ENCODE data around the gene PLCB4. TPM values are rescaled to one million over a fixed set of nuclear protein-coding genes. Genes with fewer than 3 reads are reported as not detected.

Gene PLCB4
- total and polyA plus RNA-seq, 4 donors = 1.5 to 26.2 (median 10.8) TPM

- DNase-seq (no peak), ATAC-seq (ENCODE audit: low FRiP score) (no peak)
- intact Hi-C loops (cut with DNase I) = no loop called here
- H3K9me3 ChIP-seq (ENCODE audit: control insufficient read depth, low read length) = no peaks in the 10 kb centered on the region
- H3K27ac ChIP-seq (ENCODE audit: low read depth in 1 of 2, low read length in 2 of 2) = no peak overlapping the region
- WGBS, 2 donors = 93 to 95% methylated on average over 2 of the region's 2 CpGs
- H3K36me3 ChIP-seq (ENCODE audit: control insufficient read depth in 1 of 2, insufficient read depth in 2 of 2, low read length in 1 of 2) = peaks cover 0 to 2% of the 10 kb centered on the region in 2 donors
- no peak overlapping the region for H3K4me3 ChIP-seq (ENCODE audit: low read length in 2 of 2)
- no peaks in the 10 kb centered on the region for H3K27me3 ChIP-seq (ENCODE audit: control insufficient read depth in 1 of 2, insufficient read depth in 2 of 2, low read length in 1 of 2)
- peaks cover 0 to under 1% of the 10 kb centered on the region in 2 donors for H3K4me1 ChIP-seq (ENCODE audit: control insufficient read depth in 1 of 2, insufficient read depth in 2 of 2, low read length in 2 of 2)
Measured at GRCh38 chr20:9453201-9453600, 384.3 kb downstream of the PLCB4 start.

- H3K4me3 ChIP-seq (ENCODE audit: low read length in 2 of 2) = no peak overlapping the region
- intact Hi-C loops (cut with DNase I) = no loop called here
- H3K27me3 ChIP-seq (ENCODE audit: control insufficient read depth in 1 of 2, insufficient read depth in 2 of 2, low read length in 1 of 2) = no peaks in the 10 kb centered on the region
- no peak for ATAC-seq (ENCODE audit: low FRiP score)
- peaks cover 0 to 7% of the 10 kb centered on the region in 2 donors for H3K4me1 ChIP-seq (ENCODE audit: control insufficient read depth in 1 of 2, insufficient read depth in 2 of 2, low read length in 2 of 2)
- DNase-seq = no peak
- H3K27ac ChIP-seq (ENCODE audit: low read depth in 1 of 2, low read length in 2 of 2) = no peak overlapping the region
- H3K9me3 ChIP-seq (ENCODE audit: control insufficient read depth, low read length) = no peaks in the 10 kb centered on the region
- WGBS, 2 donors = 90 to 91% methylated on average over 2 of the region's 2 CpGs
- peaks cover 0 to 2% of the 10 kb centered on the region in 2 donors for H3K36me3 ChIP-seq (ENCODE audit: control insufficient read depth in 1 of 2, insufficient read depth in 2 of 2, low read length in 1 of 2)
Measured at GRCh38 chr20:9454791-9455190, 385.9 kb downstream of the PLCB4 start.

GRCh38 chr20:9457136-9457535 is 388.2 kb downstream of the PLCB4 start:
- ATAC-seq (ENCODE audit: low FRiP score) = no peak
- WGBS, 2 donors = 92 to 97% methylated on average over 2 of the region's 2 CpGs
- Histone ChIP-seq H3K9me3 (ENCODE audit: control insufficient read depth, low read length) (no peaks in the 10 kb centered on the region), H3K4me1 (ENCODE audit: control insufficient read depth in 1 of 2, insufficient read depth in 2 of 2, low read length in 2 of 2) (peaks cover 4 to 17% of the 10 kb centered on the region in 2 donors), H3K27me3 (ENCODE audit: control insufficient read depth in 1 of 2, insufficient read depth in 2 of 2, low read length in 1 of 2) (no peaks in the 10 kb centered on the region), H3K36me3 (ENCODE audit: control insufficient read depth in 1 of 2, insufficient read depth in 2 of 2, low read length in 1 of 2) (peaks cover 0 to 2% of the 10 kb centered on the region in 2 donors), H3K4me3 (ENCODE audit: low read length in 2 of 2) (no peak overlapping the region), H3K27ac (ENCODE audit: low read depth in 1 of 2, low read length in 2 of 2) (no peak overlapping the region)
- DNase-seq = no peak
- intact Hi-C loops (cut with DNase I) = no loop called here

GRCh38 chr20:9458138-9458796 is 389.4 kb downstream of the PLCB4 start:
- peaks cover 4 to 17% of the 10 kb centered on the region in 2 donors for H3K4me1 ChIP-seq (ENCODE audit: control insufficient read depth in 1 of 2, insufficient read depth in 2 of 2, low read length in 2 of 2)
- H3K36me3 ChIP-seq (ENCODE audit: control insufficient read depth in 1 of 2, insufficient read depth in 2 of 2, low read length in 1 of 2) = no peaks in the 10 kb centered on the region
- H3K27me3 ChIP-seq (ENCODE audit: control insufficient read depth in 1 of 2, insufficient read depth in 2 of 2, low read length in 1 of 2) = no peaks in the 10 kb centered on the region
- H3K9me3 ChIP-seq (ENCODE audit: control insufficient read depth, low read length) = no peaks in the 10 kb centered on the region
- H3K27ac ChIP-seq (ENCODE audit: low read depth in 1 of 2, low read length in 2 of 2) = no peak overlapping the region
- no peak overlapping the region for H3K4me3 ChIP-seq (ENCODE audit: low read length in 2 of 2)
- intact Hi-C loops (cut with DNase I) = no loop called here
- DNase-seq (no peak), ATAC-seq (ENCODE audit: low FRiP score) (no peak)
- WGBS, 2 donors = 24 to 48% methylated on average over 1 of the region's 1 CpG

- no peak for DNase-seq
- no peaks in the 10 kb centered on the region for H3K27me3 ChIP-seq (ENCODE audit: control insufficient read depth in 1 of 2, insufficient read depth in 2 of 2, low read length in 1 of 2)
- no peak overlapping the region for H3K4me3 ChIP-seq (ENCODE audit: low read length in 2 of 2)
- peaks cover 4 to 17% of the 10 kb centered on the region in 2 donors for H3K4me1 ChIP-seq (ENCODE audit: control insufficient read depth in 1 of 2, insufficient read depth in 2 of 2, low read length in 2 of 2)
- H3K27ac ChIP-seq (ENCODE audit: low read depth in 1 of 2, low read length in 2 of 2) = no peak overlapping the region
- ATAC-seq (ENCODE audit: low FRiP score) = no peak
- H3K9me3 ChIP-seq (ENCODE audit: control insufficient read depth, low read length) = no peaks in the 10 kb centered on the region
- no peaks in the 10 kb centered on the region for H3K36me3 ChIP-seq (ENCODE audit: control insufficient read depth in 1 of 2, insufficient read depth in 2 of 2, low read length in 1 of 2)
- intact Hi-C loops (cut with DNase I) = no loop called here
- WGBS, 2 donors = 1 to 9% methylated on average over 2 of the region's 2 CpGs
Measured at GRCh38 chr20:9460518-9460917, 391.6 kb downstream of the PLCB4 start.

GRCh38 chr20:9467995-9468394 is 399.1 kb downstream of the PLCB4 start:
- H3K27ac ChIP-seq (ENCODE audit: low read depth in 1 of 2, low read length in 2 of 2) = no peak overlapping the region
- WGBS, 2 donors = 43 to 51% methylated on average over 3 of the region's 3 CpGs
- no peaks in the 10 kb centered on the region for H3K36me3 ChIP-seq (ENCODE audit: control insufficient read depth in 1 of 2, insufficient read depth in 2 of 2, low read length in 1 of 2)
- no peak for DNase-seq
- ATAC-seq (ENCODE audit: low FRiP score) = no peak
- intact Hi-C loops (cut with DNase I) = no loop called here
- H3K4me3 ChIP-seq (ENCODE audit: low read length in 2 of 2) = no peak overlapping the region
- no peaks in the 10 kb centered on the region for H3K9me3 ChIP-seq (ENCODE audit: control insufficient read depth, low read length)
- no peaks in the 10 kb centered on the region for H3K4me1 ChIP-seq (ENCODE audit: control insufficient read depth in 1 of 2, insufficient read depth in 2 of 2, low read length in 2 of 2)
- no peaks in the 10 kb centered on the region for H3K27me3 ChIP-seq (ENCODE audit: control insufficient read depth in 1 of 2, insufficient read depth in 2 of 2, low read length in 1 of 2)

GRCh38 chr20:9474835-9475415 is 406.0 kb downstream of the PLCB4 start:
- no peak for ATAC-seq (ENCODE audit: low FRiP score)
- H3K4me1 ChIP-seq (ENCODE audit: control insufficient read depth in 1 of 2, insufficient read depth in 2 of 2, low read length in 2 of 2) = no peaks in the 10 kb centered on the region
- H3K9me3 ChIP-seq (ENCODE audit: control insufficient read depth, low read length) = no peaks in the 10 kb centered on the region
- H3K27ac ChIP-seq (ENCODE audit: low read depth in 1 of 2, low read length in 2 of 2) = no peak overlapping the region
- H3K36me3 ChIP-seq (ENCODE audit: control insufficient read depth in 1 of 2, insufficient read depth in 2 of 2, low read length in 1 of 2) = no peaks in the 10 kb centered on the region
- intact Hi-C loops (cut with DNase I) = no loop called here
- H3K27me3 ChIP-seq (ENCODE audit: control insufficient read depth in 1 of 2, insufficient read depth in 2 of 2, low read length in 1 of 2) = no peaks in the 10 kb centered on the region
- H3K4me3 ChIP-seq (ENCODE audit: low read length in 2 of 2) = no peak overlapping the region
- 75 to 88% methylated on average over 2 of the region's 2 CpGs for WGBS, 2 donors
- no peak for DNase-seq

- Histone ChIP-seq H3K27me3 (ENCODE audit: control insufficient read depth in 1 of 2, insufficient read depth in 2 of 2, low read length in 1 of 2) (no peaks in the 10 kb centered on the region), H3K27ac (ENCODE audit: low read depth in 1 of 2, low read length in 2 of 2) (no peak overlapping the region), H3K9me3 (ENCODE audit: control insufficient read depth, low read length) (no peaks in the 10 kb centered on the region), H3K4me1 (ENCODE audit: control insufficient read depth in 1 of 2, insufficient read depth in 2 of 2, low read length in 2 of 2) (no peaks in the 10 kb centered on the region), H3K4me3 (ENCODE audit: low read length in 2 of 2) (no peak overlapping the region), H3K36me3 (ENCODE audit: control insufficient read depth in 1 of 2, insufficient read depth in 2 of 2, low read length in 1 of 2) (no peaks in the 10 kb centered on the region)
- ATAC-seq (ENCODE audit: low FRiP score) = no peak
- intact Hi-C loops (cut with DNase I) = no loop called here
- no peak for DNase-seq
Measured at GRCh38 chr20:9475456-9475855, 406.6 kb downstream of the PLCB4 start.

- Histone ChIP-seq H3K27ac (ENCODE audit: low read depth in 1 of 2, low read length in 2 of 2) (no peak overlapping the region), H3K27me3 (ENCODE audit: control insufficient read depth in 1 of 2, insufficient read depth in 2 of 2, low read length in 1 of 2) (no peaks in the 10 kb centered on the region), H3K4me1 (ENCODE audit: control insufficient read depth in 1 of 2, insufficient read depth in 2 of 2, low read length in 2 of 2) (no peaks in the 10 kb centered on the region), H3K36me3 (ENCODE audit: control insufficient read depth in 1 of 2, insufficient read depth in 2 of 2, low read length in 1 of 2) (no peaks in the 10 kb centered on the region), H3K4me3 (ENCODE audit: low read length in 2 of 2) (no peak overlapping the region), H3K9me3 (ENCODE audit: control insufficient read depth, low read length) (no peaks in the 10 kb centered on the region)
- intact Hi-C loops (cut with DNase I) = no loop called here
- WGBS, 2 donors = 66 to 86% methylated on average over 4 of the region's 4 CpGs
- DNase-seq (no peak), ATAC-seq (ENCODE audit: low FRiP score) (no peak)
Measured at GRCh38 chr20:9476174-9476573, 407.3 kb downstream of the PLCB4 start.

All from aorta (tissue), 5 donors.